Measurements from ENCODE around the gene PLCL1.

PLCL1 gene

GRCh38 chr2:197839327-197839726 lies 34.9 kb downstream of the PLCL1 start:
- TF ChIP-seq FOXP2 (optimal IDR thresholded peaks at IDR 0.05; ENCODE audit: control extremely low read depth, extremely low read length, insufficient read depth): no peak
- TF ChIP-seq EZH2 (IDR thresholded peaks at IDR 0.05): no peak
- TF ChIP-seq POLR2AphosphoS5 (IDR thresholded peaks at IDR 0.05; ENCODE audit: borderline replicate concordance, low read depth, low read length): no peak
- Histone ChIP-seq H3K4me3 (no peak overlapping the region), H3K27ac (peak overlapping the region; percentile 68; the same call in 1 of the 2 replicates), H3K9me3 (ENCODE audit: low read depth, low read length) (no peaks in the 10 kb centered on the region), H3K9ac (ENCODE audit: insufficient read length) (no peak overlapping the region), H3K36me3 (ENCODE audit: insufficient read depth, low read length) (no peaks in the 10 kb centered on the region)
- no peak for DNase-seq (ENCODE audit: low read depth, low spot score)

DNA sequence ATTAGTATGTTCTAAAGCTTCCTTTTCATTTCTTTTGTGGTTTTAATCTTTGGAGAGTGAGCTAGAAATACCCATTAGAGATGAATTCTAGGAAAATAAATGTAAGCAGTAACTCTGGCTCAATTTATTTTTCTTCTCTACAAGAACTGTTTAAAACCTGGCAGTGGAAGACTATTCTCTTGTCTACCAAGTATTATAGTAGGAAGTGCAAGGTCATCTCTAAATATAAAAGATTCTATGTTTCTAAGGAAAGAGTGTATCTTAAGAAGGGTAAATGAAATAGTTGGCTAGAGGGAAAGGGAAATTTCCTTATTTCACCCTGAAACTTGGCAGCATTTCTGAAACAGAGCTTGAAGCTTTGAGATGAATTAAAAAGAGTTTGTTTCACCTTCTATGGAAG lies 35.5 kb downstream of the PLCL1 start:
- H3K9ac ChIP-seq (ENCODE audit: insufficient read length): no peak overlapping the region
- H3K4me3 ChIP-seq: no peak overlapping the region
- no peaks in the 10 kb centered on the region for H3K36me3 ChIP-seq (ENCODE audit: insufficient read depth, low read length)
- peak overlapping the region; percentile 68; the same call in 1 of the 2 replicates for H3K27ac ChIP-seq
- DNase-seq (ENCODE audit: low read depth, low spot score): no peak
- TF ChIP-seq POLR2AphosphoS5 (IDR thresholded peaks at IDR 0.05; ENCODE audit: borderline replicate concordance, low read depth, low read length): no peak
- no peak for TF ChIP-seq FOXP2 (optimal IDR thresholded peaks at IDR 0.05; ENCODE audit: control extremely low read depth, extremely low read length, insufficient read depth)
- no peak for TF ChIP-seq EZH2 (IDR thresholded peaks at IDR 0.05)
- no peaks in the 10 kb centered on the region for H3K9me3 ChIP-seq (ENCODE audit: low read depth, low read length)

GRCh38 chr2:197846128-197846527 lies 41.7 kb downstream of the PLCL1 start:
- no peak for DNase-seq (ENCODE audit: low read depth, low spot score)
- Histone ChIP-seq H3K4me3 (no peak overlapping the region), H3K27ac (no peak overlapping the region), H3K9ac (ENCODE audit: insufficient read length) (no peak overlapping the region), H3K36me3 (ENCODE audit: insufficient read depth, low read length) (no peaks in the 10 kb centered on the region), H3K9me3 (ENCODE audit: low read depth, low read length) (no peaks in the 10 kb centered on the region)
- TF ChIP-seq EZH2 (IDR thresholded peaks at IDR 0.05) (no peak), POLR2AphosphoS5 (IDR thresholded peaks at IDR 0.05; ENCODE audit: borderline replicate concordance, low read depth, low read length) (no peak), FOXP2 (optimal IDR thresholded peaks at IDR 0.05; ENCODE audit: control extremely low read depth, extremely low read length, insufficient read depth) (no peak)

DNA sequence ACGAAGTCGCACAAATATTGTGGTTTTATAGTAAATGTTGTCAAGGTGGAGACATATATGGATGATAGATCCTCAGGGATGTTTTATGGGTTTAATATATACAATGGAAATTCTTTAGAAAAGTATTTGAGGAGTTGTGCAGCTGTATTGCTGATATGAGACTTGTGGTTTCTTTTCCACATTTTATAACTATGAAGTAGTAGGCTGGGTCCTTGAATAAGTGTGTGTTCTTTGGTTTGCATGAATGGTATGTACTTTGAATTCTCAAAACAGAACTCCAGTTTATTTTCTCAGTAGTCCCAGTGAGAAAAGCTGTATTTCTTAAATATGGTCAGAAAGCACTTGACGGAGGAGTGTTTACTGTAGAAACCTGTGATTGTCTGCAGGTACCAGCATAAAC lies 42.4 kb downstream of the PLCL1 start:
- TF ChIP-seq EZH2 (IDR thresholded peaks at IDR 0.05): no peak
- no peak for TF ChIP-seq POLR2AphosphoS5 (IDR thresholded peaks at IDR 0.05; ENCODE audit: borderline replicate concordance, low read depth, low read length)
- TF ChIP-seq FOXP2 (optimal IDR thresholded peaks at IDR 0.05; ENCODE audit: control extremely low read depth, extremely low read length, insufficient read depth): no peak
- H3K27ac ChIP-seq: no peak overlapping the region

DNA sequence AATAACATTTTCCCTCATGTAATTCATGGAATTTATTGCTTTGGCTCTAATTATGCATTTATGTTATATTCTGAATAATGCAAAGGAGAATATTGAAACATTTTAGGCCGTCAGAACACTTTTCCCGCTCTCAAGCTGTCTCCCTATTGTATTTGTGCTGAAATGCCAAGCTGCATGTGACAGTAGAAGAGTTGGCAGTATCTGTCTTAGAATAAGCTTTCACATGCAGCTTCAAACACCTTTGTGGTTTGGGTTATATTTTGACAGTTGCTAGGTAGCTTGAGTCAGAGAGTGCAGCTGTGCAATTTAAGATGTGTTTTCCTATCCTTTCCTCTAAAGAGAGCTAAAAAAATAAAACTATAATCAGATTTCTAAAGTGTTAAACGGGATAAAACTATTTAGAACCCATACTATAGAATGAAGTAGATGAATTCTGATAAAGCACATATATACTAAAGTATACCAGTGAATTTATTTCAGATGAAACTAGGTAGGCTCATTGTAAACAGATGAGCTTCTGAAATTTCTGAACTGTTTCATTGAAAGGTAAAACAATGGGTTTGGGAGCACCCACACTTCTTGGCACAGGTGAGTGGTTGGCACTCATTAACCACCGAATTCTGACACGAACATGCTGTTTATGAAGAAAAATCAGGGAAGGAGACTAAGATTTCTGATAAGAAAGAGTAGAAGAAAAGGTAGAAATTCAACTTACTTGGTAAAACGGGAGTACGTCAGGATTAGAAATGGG lies 43.4 kb downstream of the PLCL1 start:
- H3K27ac ChIP-seq: no peak overlapping the region
- TF ChIP-seq FOXP2 (optimal IDR thresholded peaks at IDR 0.05; ENCODE audit: control extremely low read depth, extremely low read length, insufficient read depth): no peak
- no peak for TF ChIP-seq POLR2AphosphoS5 (IDR thresholded peaks at IDR 0.05; ENCODE audit: borderline replicate concordance, low read depth, low read length)
- no peak for TF ChIP-seq EZH2 (IDR thresholded peaks at IDR 0.05)
- no peak overlapping the region for H3K9ac ChIP-seq (ENCODE audit: insufficient read length)
- no peaks in the 10 kb centered on the region for H3K9me3 ChIP-seq (ENCODE audit: low read depth, low read length)
- H3K4me3 ChIP-seq: no peak overlapping the region
- no peaks in the 10 kb centered on the region for H3K36me3 ChIP-seq (ENCODE audit: insufficient read depth, low read length)
- no peak for DNase-seq (ENCODE audit: low read depth, low spot score)

More for the DNA sequence above, 42.4 kb downstream of the PLCL1 start:
- no peak overlapping the region for H3K9ac ChIP-seq (ENCODE audit: insufficient read length)
- no peaks in the 10 kb centered on the region for H3K9me3 ChIP-seq (ENCODE audit: low read depth, low read length)
- no peak overlapping the region for H3K4me3 ChIP-seq
- no peak for DNase-seq (ENCODE audit: low read depth, low spot score)
- H3K36me3 ChIP-seq (ENCODE audit: insufficient read depth, low read length): no peaks in the 10 kb centered on the region

GRCh38 chr2:197848602-197849001 lies 44.2 kb downstream of the PLCL1 start:
- Histone ChIP-seq H3K4me3 (no peak overlapping the region), H3K36me3 (ENCODE audit: insufficient read depth, low read length) (no peaks in the 10 kb centered on the region), H3K9ac (ENCODE audit: insufficient read length) (no peak overlapping the region), H3K9me3 (ENCODE audit: low read depth, low read length) (no peaks in the 10 kb centered on the region), H3K27ac (no peak overlapping the region)
- TF ChIP-seq POLR2AphosphoS5 (IDR thresholded peaks at IDR 0.05; ENCODE audit: borderline replicate concordance, low read depth, low read length): no peak
- no peak for TF ChIP-seq EZH2 (IDR thresholded peaks at IDR 0.05)
- no peak for TF ChIP-seq FOXP2 (optimal IDR thresholded peaks at IDR 0.05; ENCODE audit: control extremely low read depth, extremely low read length, insufficient read depth)
- no peak for DNase-seq (ENCODE audit: low read depth, low spot score)

DNA sequence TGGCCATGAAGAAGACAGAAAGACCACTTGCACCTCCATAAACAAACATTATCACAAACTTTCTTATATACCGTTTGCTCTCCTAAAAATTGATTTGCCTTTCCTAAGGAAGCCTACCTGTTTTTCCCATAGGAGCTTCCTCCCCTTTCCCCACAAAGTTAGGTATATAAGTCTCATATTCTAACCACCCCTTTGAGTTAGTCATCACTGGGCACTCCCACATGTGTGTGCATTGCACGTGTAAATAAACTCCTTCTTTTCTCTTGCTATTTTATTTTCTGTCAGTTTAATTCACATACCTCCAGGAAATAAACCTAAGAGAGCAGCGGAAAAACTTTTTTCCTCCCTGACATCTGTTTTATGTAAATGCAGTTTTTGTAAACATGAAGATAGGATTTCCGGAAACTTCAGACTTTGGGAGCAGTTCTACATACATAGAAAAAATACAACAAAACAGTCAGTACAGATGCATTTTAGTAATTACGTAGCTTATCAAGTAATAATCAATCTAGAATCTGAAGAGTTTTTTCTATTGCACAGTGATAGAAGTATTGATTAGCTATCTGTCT lies 46.6 kb downstream of the PLCL1 start:
- no peak for DNase-seq (ENCODE audit: low read depth, low spot score)
- no peak for TF ChIP-seq FOXP2 (optimal IDR thresholded peaks at IDR 0.05; ENCODE audit: control extremely low read depth, extremely low read length, insufficient read depth)
- no peak for TF ChIP-seq EZH2 (IDR thresholded peaks at IDR 0.05)
- TF ChIP-seq POLR2AphosphoS5 (IDR thresholded peaks at IDR 0.05; ENCODE audit: borderline replicate concordance, low read depth, low read length): no peak

GRCh38 chr2:197851451-197851850 lies 47.1 kb downstream of the PLCL1 start:
- no peak overlapping the region for H3K27ac ChIP-seq
- no peak for DNase-seq (ENCODE audit: low read depth, low spot score)

More for the DNA sequence above, 46.6 kb downstream of the PLCL1 start:
- Histone ChIP-seq H3K9me3 (ENCODE audit: low read depth, low read length) (no peaks in the 10 kb centered on the region), H3K27ac (no peak overlapping the region), H3K4me3 (no peak overlapping the region), H3K9ac (ENCODE audit: insufficient read length) (no peak overlapping the region), H3K36me3 (ENCODE audit: insufficient read depth, low read length) (no peaks in the 10 kb centered on the region)

More at GRCh38 chr2:197851451-197851850, 47.1 kb downstream of the PLCL1 start:
- Histone ChIP-seq H3K36me3 (ENCODE audit: insufficient read depth, low read length) (no peaks in the 10 kb centered on the region), H3K9me3 (ENCODE audit: low read depth, low read length) (no peaks in the 10 kb centered on the region), H3K4me3 (no peak overlapping the region), H3K9ac (ENCODE audit: insufficient read length) (no peak overlapping the region)
- no peak for TF ChIP-seq EZH2 (IDR thresholded peaks at IDR 0.05)
- TF ChIP-seq POLR2AphosphoS5 (IDR thresholded peaks at IDR 0.05; ENCODE audit: borderline replicate concordance, low read depth, low read length): no peak
- TF ChIP-seq FOXP2 (optimal IDR thresholded peaks at IDR 0.05; ENCODE audit: control extremely low read depth, extremely low read length, insufficient read depth): no peak

All from SK-N-MC (cell line).